ENCODE results near the gene ENAH.
"Not testable (repeated sequence)": the region's sequence is repeated elsewhere in the genome, so short reads cannot be mapped to it uniquely, and the experiment has no call there.

ENAH gene

GRCh38 chr1:225652729-225653462 lies at the start of gene ENAH:
Gene ENAH (minus strand): TSS chr1:225653123. CDS start chr1:225652690, 433 bp downstream.
- DNase-seq (ENCODE audit: low read depth), result peak; percentile 8

- DNase-seq (ENCODE audit: low read depth), result no peak
Measured at GRCh38 chr1:225700889-225701465, 48.1 kb upstream of the ENAH start.

GRCh38 chr1:225700164-225700821 lies 47.4 kb upstream of the ENAH start:
- no peak for DNase-seq (ENCODE audit: low read depth)

- DNase-seq (ENCODE audit: low read depth), result no peak
Measured at GRCh38 chr1:225699336-225699735, 46.4 kb upstream of the ENAH start.

- not testable (repeated sequence) for DNase-seq (ENCODE audit: low read depth)
Measured at GRCh38 chr1:225698194-225698593, 45.3 kb upstream of the ENAH start.

- DNase-seq (ENCODE audit: low read depth), result no peak
Measured at GRCh38 chr1:225697428-225697827, 44.5 kb upstream of the ENAH start.

GRCh38 chr1:225695578-225696337 lies 42.8 kb upstream of the ENAH start:
- DNase-seq (ENCODE audit: low read depth), result no peak

GRCh38 chr1:225694151-225694603 lies 41.3 kb upstream of the ENAH start:
- DNase-seq (ENCODE audit: low read depth), result no peak

- DNase-seq (ENCODE audit: low read depth), result not testable (repeated sequence)
Measured at GRCh38 chr1:225693697-225694096, 40.8 kb upstream of the ENAH start.

- DNase-seq (ENCODE audit: low read depth), result no peak
Measured at GRCh38 chr1:225693085-225693696, 40.3 kb upstream of the ENAH start.

- DNase-seq (ENCODE audit: low read depth), result no peak
Measured at GRCh38 chr1:225692517-225692879, 39.6 kb upstream of the ENAH start.

GRCh38 chr1:225691861-225692516 lies 39.1 kb upstream of the ENAH start:
- no peak for DNase-seq (ENCODE audit: low read depth)

- no peak for DNase-seq (ENCODE audit: low read depth)
Measured at GRCh38 chr1:225691377-225691776, 38.5 kb upstream of the ENAH start.

- no peak for DNase-seq (ENCODE audit: low read depth)
Measured at GRCh38 chr1:225689882-225690459, 37.0 kb upstream of the ENAH start.

- DNase-seq (ENCODE audit: low read depth), result no peak
Measured at GRCh38 chr1:225688345-225688744, 35.4 kb upstream of the ENAH start.

GRCh38 chr1:225685476-225686176 lies 32.7 kb upstream of the ENAH start:
- DNase-seq (ENCODE audit: low read depth), result no peak

- DNase-seq (ENCODE audit: low read depth), result no peak
Measured at GRCh38 chr1:225684741-225685140, 31.8 kb upstream of the ENAH start.

- DNase-seq (ENCODE audit: low read depth), result no peak
Measured at GRCh38 chr1:225681231-225681630, 28.3 kb upstream of the ENAH start.

GRCh38 chr1:225678545-225678944 lies 25.6 kb upstream of the ENAH start:
- DNase-seq (ENCODE audit: low read depth), result no peak

GRCh38 chr1:225677350-225678124 lies 24.6 kb upstream of the ENAH start:
- no peak for DNase-seq (ENCODE audit: low read depth)
